Jurkat, Clone E6-1 (cell line): ENCODE measurements around the gene BIRC2.
"Not testable (repeated sequence)": the region's sequence is repeated elsewhere in the genome, so short reads cannot be mapped to it uniquely, and the experiment has no call there.

ENCODE experiments used
- DNase-seq: peaks from one replicate; pipeline ENCODE4 v3.0.0-alpha.2; 2011; ENCODE audit warnings: low read depth, low spot score
- H3K4me3 ChIP-seq: 2 replicates; pipeline ENCODE4 v1.5.1; 2011; ENCODE audit warnings: mild to moderate bottlenecking, low read length, control low read depth, moderate library complexity

BIRC2 gene

DNA sequence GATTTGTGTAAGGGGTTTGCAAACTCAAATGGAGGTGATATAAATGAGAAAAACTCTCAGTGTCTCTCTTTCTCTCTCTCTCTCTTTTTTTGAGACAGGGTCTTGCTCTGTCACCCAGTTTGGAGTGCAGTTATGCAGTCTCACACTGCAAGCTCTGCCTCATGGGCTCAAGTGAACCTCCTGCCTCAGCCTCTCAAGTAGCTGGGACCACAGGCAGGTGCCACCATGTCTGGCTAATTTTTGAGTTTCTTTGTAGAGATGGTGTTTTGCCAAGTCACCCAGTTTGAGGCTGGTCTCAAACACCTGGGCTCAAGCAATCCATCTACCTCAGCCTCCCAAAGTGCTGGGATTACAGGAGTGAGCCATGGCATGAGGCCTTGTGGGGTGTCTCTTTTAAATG, 26.8 kb upstream of the BIRC2 start:
- no peak for DNase-seq
- no peak overlapping the region for H3K4me3 ChIP-seq

- no peak overlapping the region for H3K4me3 ChIP-seq
- no peak for DNase-seq
Measured at GRCh38 chr11:102320679-102321078, 26.3 kb upstream of the BIRC2 start.

DNA sequence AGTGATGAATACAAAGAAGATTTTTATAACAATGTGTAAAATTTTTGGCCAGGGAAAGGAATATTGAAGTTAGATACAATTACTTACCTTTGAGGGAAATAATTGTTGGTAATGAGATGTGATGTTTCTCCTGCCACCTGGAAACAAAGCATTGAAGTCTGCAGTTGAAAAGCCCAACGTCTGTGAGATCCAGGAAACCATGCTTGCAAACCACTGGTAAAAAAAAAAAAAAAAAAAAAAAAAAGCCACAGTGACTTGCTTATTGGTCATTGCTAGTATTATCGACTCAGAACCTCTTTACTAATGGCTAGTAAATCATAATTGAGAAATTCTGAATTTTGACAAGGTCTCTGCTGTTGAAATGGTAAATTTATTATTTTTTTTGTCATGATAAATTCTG, 24.5 kb upstream of the BIRC2 start:
- peak overlapping the region; percentile 48 for H3K4me3 ChIP-seq
- DNase-seq = peak; percentile 86

- no peak overlapping the region for H3K4me3 ChIP-seq
- DNase-seq = no peak
Measured at GRCh38 chr11:102323542-102324251, 23.3 kb upstream of the BIRC2 start.

- no peak overlapping the region for H3K4me3 ChIP-seq
- no peak for DNase-seq
Measured at GRCh38 chr11:102325088-102325487, 21.9 kb upstream of the BIRC2 start.

GRCh38 chr11:102328748-102329147, 18.3 kb upstream of the BIRC2 start:
- DNase-seq = no peak
- H3K4me3 ChIP-seq = no peak overlapping the region

- H3K4me3 ChIP-seq = no peak overlapping the region
- DNase-seq = no peak
Measured at GRCh38 chr11:102330231-102330630, 16.8 kb upstream of the BIRC2 start.

GRCh38 chr11:102331341-102331740, 15.7 kb upstream of the BIRC2 start:
- H3K4me3 ChIP-seq = no peak overlapping the region
- DNase-seq = no peak

DNA sequence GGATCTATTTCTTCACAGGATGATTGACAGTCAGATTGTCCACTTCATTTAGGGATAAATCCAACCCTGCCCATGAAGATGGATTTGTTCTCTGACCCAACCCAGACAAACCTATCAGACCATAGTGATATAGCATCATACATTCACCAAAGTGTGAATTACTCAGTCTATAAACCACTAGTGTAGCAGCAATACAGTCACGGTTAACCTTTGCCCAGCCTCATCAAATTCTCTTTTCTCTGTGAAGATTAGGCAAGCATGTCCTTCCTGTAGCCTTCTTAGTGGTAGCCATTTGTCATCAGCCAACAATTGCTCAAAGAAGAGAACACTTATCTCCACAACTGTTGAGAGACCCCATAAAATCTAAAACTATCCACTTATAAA, 14.4 kb upstream of the BIRC2 start:
- H3K4me3 ChIP-seq = no peak overlapping the region
- DNase-seq = no peak

DNA sequence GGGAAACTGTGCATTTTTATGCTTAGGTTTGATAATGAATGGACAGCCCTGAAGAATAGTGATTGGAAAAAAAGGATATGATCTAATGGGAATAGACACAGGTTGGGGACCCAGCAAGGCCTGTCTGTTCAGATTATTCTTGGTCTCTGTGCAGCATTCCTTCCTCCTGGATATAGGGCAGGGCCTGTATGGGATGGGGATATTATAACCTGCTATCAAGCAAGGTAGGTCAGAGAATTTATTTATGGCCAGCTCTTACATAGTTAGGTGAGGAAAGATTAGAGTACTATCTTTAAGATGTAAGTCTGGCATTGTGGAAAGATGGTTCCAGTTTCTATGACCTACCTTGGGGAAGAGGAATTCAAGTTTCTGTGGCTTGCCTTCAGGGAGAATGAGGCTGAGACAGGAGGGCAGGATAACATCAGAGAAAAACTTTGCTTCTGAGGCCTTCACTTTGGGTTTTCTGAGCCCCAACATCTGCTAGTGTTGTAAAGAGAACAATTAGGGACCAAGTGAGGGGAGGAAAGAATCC, 8.5 kb upstream of the BIRC2 start:
- H3K4me3 ChIP-seq = no peak overlapping the region

DNA sequence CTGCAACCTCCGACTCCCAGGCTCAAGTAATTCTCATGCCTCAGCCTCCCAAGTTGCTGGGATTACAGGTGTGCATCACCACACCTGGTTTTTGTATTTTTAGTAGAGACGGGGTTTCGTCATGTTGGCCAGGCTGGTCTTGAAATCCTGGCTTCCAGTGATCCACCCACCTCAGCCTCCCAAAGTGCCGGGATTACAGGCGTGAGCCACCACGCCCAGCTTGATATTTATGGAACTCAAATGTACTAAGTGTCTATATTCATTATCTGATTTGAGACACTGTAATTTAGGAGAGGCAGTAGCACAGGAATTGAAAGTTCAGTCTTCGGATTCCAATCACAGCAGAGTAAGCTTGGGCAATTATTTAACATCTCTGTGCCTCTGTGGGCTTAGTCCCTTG, 5.7 kb upstream of the BIRC2 start:
- not testable (repeated sequence) for H3K4me3 ChIP-seq, DNase-seq

More for the DNA sequence above, 8.5 kb upstream of the BIRC2 start:
- DNase-seq = no peak

DNA sequence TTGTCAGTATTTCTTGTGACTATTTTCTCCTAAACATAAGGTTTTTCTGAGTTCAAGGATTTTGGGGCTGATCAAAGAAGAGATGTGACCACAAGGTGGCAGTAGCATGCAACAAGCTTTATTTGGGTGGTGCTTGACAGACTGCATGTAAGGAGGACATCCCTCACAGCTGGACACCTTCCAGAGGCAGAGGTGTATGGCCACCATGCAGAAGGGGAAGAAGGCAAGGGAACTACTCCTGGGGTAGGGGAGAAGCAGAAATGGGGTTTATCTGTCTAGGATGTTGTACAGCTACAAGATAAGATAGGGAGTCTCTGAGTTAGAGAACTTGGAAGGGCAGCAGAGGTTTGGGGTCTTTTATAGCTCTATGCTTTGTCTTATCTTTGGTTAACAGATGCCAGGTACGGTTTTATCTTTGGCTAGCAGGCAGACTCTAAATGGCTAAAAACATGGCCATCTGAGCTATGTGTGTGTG, 5.1 kb upstream of the BIRC2 start:
- H3K4me3 ChIP-seq = no peak overlapping the region
- DNase-seq = peak; percentile 87

DNA sequence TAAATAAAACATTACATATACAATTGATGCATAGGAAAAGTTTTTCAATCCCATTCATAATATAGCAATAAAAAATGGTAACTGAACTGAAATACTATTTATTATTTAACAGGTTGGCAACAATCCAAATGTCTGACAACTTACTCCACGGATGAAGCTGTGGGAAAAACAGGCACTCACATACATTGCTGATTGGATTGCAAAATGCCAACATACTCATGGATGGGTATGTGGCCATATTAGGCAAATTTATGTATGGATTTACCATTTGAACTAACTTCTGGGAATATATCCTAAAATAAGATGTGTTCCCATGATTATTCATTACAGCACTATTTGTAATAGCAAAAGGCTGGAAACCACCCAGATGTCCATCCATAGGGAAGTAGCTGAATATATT, 3.2 kb upstream of the BIRC2 start:
- H3K4me3 ChIP-seq = no peak overlapping the region
- DNase-seq = no peak

DNA sequence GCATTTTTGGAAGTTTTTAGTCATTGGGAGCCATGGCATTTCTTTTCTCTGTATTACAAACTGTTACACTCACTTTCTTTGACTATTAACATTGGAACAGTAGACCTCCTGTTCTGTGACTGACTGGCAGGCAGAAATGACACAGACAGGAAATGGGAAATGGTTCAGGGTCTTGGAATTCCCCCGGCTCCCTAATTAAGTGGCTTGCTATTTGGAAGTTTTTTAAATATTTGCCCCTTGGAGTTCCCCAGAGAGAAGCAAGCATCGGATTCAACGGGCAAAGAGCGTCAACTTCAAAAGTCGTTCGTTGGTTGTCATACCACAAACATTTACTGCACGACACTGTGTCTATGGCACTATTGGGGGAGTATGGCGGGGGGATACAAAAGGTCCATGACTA, 1.1 kb upstream of the BIRC2 start:
- no peak for DNase-seq
- peak overlapping the region; percentile 85 for H3K4me3 ChIP-seq

GRCh38 chr11:102346456-102346747, 612 bp upstream of the BIRC2 start:
- no peak for DNase-seq
- peak overlapping the region; percentile 85 for H3K4me3 ChIP-seq

- peak; percentile 40 for DNase-seq
- peak overlapping the region; percentile 85 for H3K4me3 ChIP-seq
Measured at GRCh38 chr11:102347462-102348370, 702 bp downstream of the BIRC2 start.

DNA sequence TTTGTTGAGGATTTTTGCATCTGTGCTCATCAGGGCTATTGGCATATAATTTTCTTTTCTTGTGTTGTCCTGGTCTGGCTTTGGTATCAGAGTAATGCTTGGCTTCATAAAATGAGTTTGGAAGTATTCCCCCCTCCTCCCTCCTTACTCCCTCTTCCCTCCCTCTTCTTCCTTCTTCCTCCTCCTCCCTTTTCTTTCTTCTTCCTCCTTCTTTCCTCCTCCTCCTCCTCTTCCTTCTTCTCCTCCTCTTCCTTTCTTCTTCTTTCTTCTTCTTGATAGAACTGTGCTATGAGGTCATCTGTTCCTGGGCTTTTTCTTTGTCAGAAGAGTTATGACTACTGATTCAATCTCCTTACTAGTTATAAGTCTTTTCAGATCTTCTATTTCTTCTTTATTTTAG, 10.1 kb downstream of the BIRC2 start:
- H3K4me3 ChIP-seq = no peak overlapping the region
- no peak for DNase-seq

DNA sequence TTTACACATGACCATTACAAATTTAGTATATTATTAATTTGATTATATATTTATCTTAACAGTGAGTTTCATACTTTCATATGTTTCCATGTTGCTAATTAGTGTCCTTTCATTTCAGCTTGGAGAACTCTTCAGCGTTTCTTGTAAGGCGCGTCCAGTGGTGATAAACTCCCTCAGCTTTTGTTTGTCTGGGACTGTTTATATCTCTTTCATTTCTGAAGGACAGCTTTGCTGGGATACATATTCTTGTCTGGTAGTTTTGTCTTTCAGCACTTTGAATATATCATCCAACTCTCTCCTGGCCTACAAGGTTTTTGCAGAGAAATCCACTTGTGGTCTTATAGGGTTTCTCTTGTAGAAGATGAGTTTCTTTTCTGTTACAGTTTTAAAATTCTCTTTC, 12.4 kb downstream of the BIRC2 start:
- no peak overlapping the region for H3K4me3 ChIP-seq
- no peak for DNase-seq

GRCh38 chr11:102360681-102361080, 13.7 kb downstream of the BIRC2 start:
- H3K4me3 ChIP-seq = no peak overlapping the region
- DNase-seq = peak; percentile 41
